MCF 10A (cell line): Measurements from ENCODE around the gene RPS29. TPM values are rescaled to one million over a fixed set of nuclear protein-coding genes. Genes with fewer than 3 reads are reported as not detected.

Source experiments
- BruUV-seq: library from RNA; stranded (reverse); fragments of 400-500 nt; replicated peaks from 2 replicates; lab custom pipeline; 2021; lab: Mats Ljungman, UMichigan
- CTCF ChIA-PET: fragments of 300-600 bp; sonication (Branson Sonifier 250); formaldehyde crosslinking; extraction: SDS; loops from one replicate; lab custom pipeline; 2021; ENCODE audit warnings: antibody characterized with exemption, inconsistent platforms; lab: Yijun Ruan, JAX
- POLR2A ChIA-PET: fragments of 300-600, 350-650 bp; sonication (Branson Sonifier 250); formaldehyde crosslinking; extraction: SDS; loops from one replicate; lab custom pipeline; 2020; ENCODE audit warnings: antibody characterized with exemption, inconsistent platforms; lab: Yijun Ruan, JAX
- DNase-seq: peaks from one replicate; pipeline ENCODE4 v3.0.0-alpha.2; 2018; ENCODE audit not compliant: unreplicated experiment
- H3K27ac Mint-ChIP-seq: one replicate; pipeline ENCODE4 v1.8.0; 2022; ENCODE audit warnings: mild to moderate bottlenecking, low read depth, mixed read lengths; ENCODE audit not compliant: unreplicated experiment
- H3K27me3 Mint-ChIP-seq: one replicate; pipeline ENCODE4 v1.8.0; 2022; ENCODE audit warnings: mixed read lengths; ENCODE audit not compliant: insufficient read depth, unreplicated experiment
- H3K36me3 Mint-ChIP-seq: one replicate; pipeline ENCODE4 v1.8.0; 2022; ENCODE audit warnings: mild to moderate bottlenecking, moderate library complexity, mixed read lengths; ENCODE audit not compliant: insufficient read depth, unreplicated experiment
- H3K4me1 Mint-ChIP-seq: one replicate; pipeline ENCODE4 v1.8.0; 2022; ENCODE audit warnings: mixed read lengths; ENCODE audit not compliant: insufficient read depth, unreplicated experiment
- H3K4me3 Mint-ChIP-seq: one replicate; pipeline ENCODE4 v1.8.0; 2022; ENCODE audit warnings: mild to moderate bottlenecking, moderate library complexity, mixed read lengths; ENCODE audit not compliant: unreplicated experiment
- H3K9me3 Mint-ChIP-seq: one replicate; pipeline ENCODE4 v1.8.0; 2022; ENCODE audit warnings: mixed read lengths; ENCODE audit not compliant: unreplicated experiment
- intact Hi-C: fragments of 100-400 bp; cut with micrococcal nuclease; formaldehyde crosslinking; loops from 2 replicates; pipeline ENCODE4 v1.14.1; 2022
- total RNA-seq: library from RNA; stranded (reverse); gene quantifications from 2 replicates; pipeline ENCODE4 v1.2.3, GENCODE V29; 2022
- TF ChIP-seq, protein P1 (sequence below): fragments of 200-600 bp; IDR thresholded peaks from one replicate; pipeline ENCODE4 v1.8.0; 2022; ENCODE audit warnings: antibody characterized with exemption, mild to moderate bottlenecking; ENCODE audit not compliant: unreplicated experiment

The RPS29 gene
- total RNA-seq, 1 experiment from 2014 or later = 1,499 TPM

GRCh38 chr14:49545716-49546115 lies 40.5 kb downstream of the RPS29 start:
- no peak overlapping the region for H3K4me3 Mint-ChIP-seq
- H3K27ac Mint-ChIP-seq = no peak overlapping the region
- TF ChIP-seq, protein P1, sequence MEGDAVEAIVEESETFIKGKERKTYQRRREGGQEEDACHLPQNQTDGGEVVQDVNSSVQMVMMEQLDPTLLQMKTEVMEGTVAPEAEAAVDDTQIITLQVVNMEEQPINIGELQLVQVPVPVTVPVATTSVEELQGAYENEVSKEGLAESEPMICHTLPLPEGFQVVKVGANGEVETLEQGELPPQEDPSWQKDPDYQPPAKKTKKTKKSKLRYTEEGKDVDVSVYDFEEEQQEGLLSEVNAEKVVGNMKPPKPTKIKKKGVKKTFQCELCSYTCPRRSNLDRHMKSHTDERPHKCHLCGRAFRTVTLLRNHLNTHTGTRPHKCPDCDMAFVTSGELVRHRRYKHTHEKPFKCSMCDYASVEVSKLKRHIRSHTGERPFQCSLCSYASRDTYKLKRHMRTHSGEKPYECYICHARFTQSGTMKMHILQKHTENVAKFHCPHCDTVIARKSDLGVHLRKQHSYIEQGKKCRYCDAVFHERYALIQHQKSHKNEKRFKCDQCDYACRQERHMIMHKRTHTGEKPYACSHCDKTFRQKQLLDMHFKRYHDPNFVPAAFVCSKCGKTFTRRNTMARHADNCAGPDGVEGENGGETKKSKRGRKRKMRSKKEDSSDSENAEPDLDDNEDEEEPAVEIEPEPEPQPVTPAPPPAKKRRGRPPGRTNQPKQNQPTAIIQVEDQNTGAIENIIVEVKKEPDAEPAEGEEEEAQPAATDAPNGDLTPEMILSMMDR = no peak
- no peaks in the 10 kb centered on the region for H3K27me3 Mint-ChIP-seq
- ChIA-PET CTCF (no interaction called here), POLR2A (no interaction called here)
- no peaks in the 10 kb centered on the region for H3K9me3 Mint-ChIP-seq
- intact Hi-C loops = no loop called here
- no peaks in the 10 kb centered on the region for H3K36me3 Mint-ChIP-seq
- BruUV-seq = no TSS peak
- DNase-seq = no peak
- H3K4me1 Mint-ChIP-seq = peaks cover 4% of the 10 kb centered on the region

DNA sequence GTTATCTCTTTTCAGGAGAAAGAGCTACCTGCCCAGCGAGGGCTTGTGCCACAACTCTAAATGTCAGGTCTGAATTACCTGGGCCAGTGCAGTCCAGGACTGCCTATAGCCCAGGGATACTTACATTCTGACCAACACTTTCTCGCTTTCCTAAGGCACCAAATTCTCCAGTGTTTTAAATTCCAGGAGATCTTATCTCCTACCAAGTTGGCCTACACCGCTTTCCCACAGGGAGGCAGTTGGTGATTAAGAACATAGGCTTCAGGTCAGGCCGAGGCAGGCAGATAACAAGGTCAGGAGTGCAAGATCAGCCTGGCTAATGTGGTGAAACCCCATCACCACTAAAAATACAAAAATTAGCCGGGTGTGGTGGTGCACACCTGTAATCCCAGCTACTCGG lies 41.1 kb downstream of the RPS29 start:
- no TSS peak for BruUV-seq

GRCh38 chr14:49541049-49541448 lies 45.1 kb downstream of the RPS29 start:
- Mint-ChIP-seq H3K4me1 (peaks cover 4% of the 10 kb centered on the region), H3K36me3 (no peaks in the 10 kb centered on the region), H3K27ac (no peak overlapping the region), H3K9me3 (no peaks in the 10 kb centered on the region), H3K27me3 (no peaks in the 10 kb centered on the region), H3K4me3 (no peak overlapping the region)
- intact Hi-C loops = no loop called here
- ChIA-PET CTCF (no interaction called here), POLR2A (no interaction called here)
- no peak for DNase-seq
- TF ChIP-seq, protein P1 = no peak
- BruUV-seq = no TSS peak

More for the DNA sequence above, 41.1 kb downstream of the RPS29 start:
- TF ChIP-seq, protein P1 = no peak
- no peak overlapping the region for H3K27ac Mint-ChIP-seq
- intact Hi-C loops = no loop called here
- H3K4me1 Mint-ChIP-seq = peaks cover 4% of the 10 kb centered on the region
- H3K36me3 Mint-ChIP-seq = no peaks in the 10 kb centered on the region
- H3K9me3 Mint-ChIP-seq = no peaks in the 10 kb centered on the region
- POLR2A ChIA-PET = no interaction called here
- CTCF ChIA-PET = interaction anchor here (1.9 kb wide), 1 partner anchor 83 kb away, joined by 8 read pairs; no protein-coding TSS in a partner anchor
- no peak overlapping the region for H3K4me3 Mint-ChIP-seq
- H3K27me3 Mint-ChIP-seq = no peaks in the 10 kb centered on the region
- DNase-seq = no peak

GRCh38 chr14:49538852-49539251 lies 47.3 kb downstream of the RPS29 start:
- Mint-ChIP-seq H3K4me3 (no peak overlapping the region), H3K27me3 (no peaks in the 10 kb centered on the region), H3K36me3 (no peaks in the 10 kb centered on the region), H3K9me3 (no peaks in the 10 kb centered on the region), H3K27ac (no peak overlapping the region), H3K4me1 (no peaks in the 10 kb centered on the region)
- TF ChIP-seq, protein P1 = no peak
- no TSS peak for BruUV-seq
- POLR2A ChIA-PET = no interaction called here
- CTCF ChIA-PET = interaction anchor here (1.2 kb wide), 1 partner anchor 77 kb away, joined by 4 read pairs; no protein-coding TSS in a partner anchor
- no peak for DNase-seq
- intact Hi-C loops = no loop called here

Other genes with a start within 250 kb of the RPS29 start
- gene LRR1, start 12.6 kb upstream of the RPS29 start, total RNA-seq = 17.0 and 19.8 TPM in 2 replicates
- 257 and 299 TPM in 2 replicates for gene RPL36AL, start 34.2 kb upstream of the RPS29 start, total RNA-seq
- gene MGAT2, start 34.4 kb upstream of the RPS29 start, total RNA-seq = 43.8 and 44.3 TPM in 2 replicates
- 6.8 and 9.9 TPM in 2 replicates for gene DNAAF2, start 48.9 kb upstream of the RPS29 start, total RNA-seq
- 1.9 and 3.8 TPM in 2 replicates for gene POLE2, start 101.8 kb upstream of the RPS29 start, total RNA-seq
- gene KLHDC1, start 106.7 kb upstream of the RPS29 start, total RNA-seq = 0.35 and 0.52 TPM in 2 replicates
- gene KLHDC2, start 181.8 kb upstream of the RPS29 start, total RNA-seq = 28.3 and 32.4 TPM in 2 replicates